HG03095 (cell line): ENCODE data around the gene GABARAPL2.
"Not testable (repeated sequence)": the region's sequence is repeated elsewhere in the genome, so short reads cannot be mapped to it uniquely, and the experiment has no call there.

Experiments used
- ATAC-seq: cut with Tn5 transposase; IDR thresholded peaks from one replicate; pipeline ENCODE4 v1.9.1; 2021; ENCODE audit warnings: moderate library complexity; ENCODE audit not compliant: unreplicated experiment

Gene GABARAPL2

DNA sequence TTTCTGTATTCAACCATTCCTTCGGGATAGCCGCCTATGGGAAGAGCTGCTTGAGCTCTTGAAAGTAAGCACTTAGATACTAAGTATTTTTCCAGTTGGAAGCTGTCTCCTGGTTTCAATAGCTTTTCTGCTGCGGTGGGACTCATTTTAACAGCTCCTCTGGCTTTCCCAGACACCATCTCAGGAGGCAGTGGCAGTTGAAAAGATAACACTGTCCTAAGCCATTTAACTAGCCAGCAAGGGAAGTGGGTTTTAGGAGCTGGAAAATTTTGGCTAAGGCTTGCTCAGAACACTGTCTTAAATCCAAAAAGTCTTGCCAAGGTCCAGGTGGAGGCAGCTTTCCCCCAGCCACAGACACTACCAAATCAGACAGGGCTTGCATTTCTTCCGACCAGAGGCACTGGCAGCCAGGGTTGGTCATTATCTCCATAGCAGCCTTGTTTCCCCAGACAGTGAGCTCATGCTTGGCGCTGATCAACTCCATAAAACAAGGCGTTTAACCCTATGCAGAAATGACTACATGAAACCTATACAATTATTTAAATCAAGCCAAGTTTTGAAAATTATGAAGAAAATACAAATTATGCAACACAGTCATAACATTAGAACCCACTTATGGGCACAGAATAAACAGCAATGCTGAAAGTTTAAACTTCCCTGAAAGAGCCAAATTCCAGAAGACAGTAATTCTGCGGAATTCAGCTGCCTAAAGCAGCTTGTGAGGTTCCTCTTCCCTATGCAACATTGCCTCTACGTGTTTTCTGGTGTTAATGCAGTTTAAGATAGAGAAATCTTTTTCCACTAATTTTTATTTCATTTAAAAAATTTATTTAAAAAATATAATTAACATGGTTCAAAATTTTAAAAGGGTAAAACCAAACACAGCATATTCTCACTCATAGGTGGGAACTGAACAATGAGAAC lies 25.0 kb downstream of the GABARAPL2 start:
- ATAC-seq: no peak

DNA sequence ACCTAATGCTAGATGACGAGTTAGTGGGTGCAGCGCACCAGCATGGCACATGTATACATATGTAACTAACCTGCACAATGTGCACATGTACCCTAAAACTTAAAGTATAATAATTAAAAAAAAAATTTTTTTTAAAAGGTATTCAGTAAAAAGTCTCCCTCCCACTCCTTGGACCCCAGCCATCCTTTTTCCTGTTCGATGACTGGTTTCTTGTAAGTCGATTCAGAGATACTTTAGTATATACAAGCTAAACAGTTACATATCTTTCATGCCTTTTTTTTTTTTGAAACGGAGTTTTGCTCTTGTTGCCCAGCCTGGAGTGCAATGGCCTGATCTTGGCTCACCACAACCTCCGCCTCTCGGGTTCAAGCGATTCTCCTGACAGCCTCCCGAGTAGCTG lies 25.7 kb downstream of the GABARAPL2 start:
- ATAC-seq: not testable (repeated sequence)

DNA sequence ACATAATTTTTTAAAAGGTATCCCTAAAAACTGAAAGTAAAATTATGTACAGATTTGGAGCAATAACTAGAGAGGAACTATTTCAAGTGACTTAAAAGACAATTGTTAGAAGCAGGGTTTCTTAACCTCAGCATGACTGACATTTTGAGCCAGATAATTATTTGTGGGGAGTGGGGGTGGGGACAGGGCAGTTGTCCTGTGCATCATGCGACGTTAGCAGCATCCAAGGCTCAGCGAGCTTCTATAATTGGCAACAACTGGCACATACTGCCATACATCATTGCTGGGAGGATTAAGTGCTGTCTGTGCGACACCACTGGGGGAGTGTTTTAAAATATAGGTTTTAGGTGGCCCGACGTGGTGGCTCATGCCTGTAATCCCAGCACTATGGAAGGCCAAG lies 27.1 kb downstream of the GABARAPL2 start:
- ATAC-seq: no peak

DNA sequence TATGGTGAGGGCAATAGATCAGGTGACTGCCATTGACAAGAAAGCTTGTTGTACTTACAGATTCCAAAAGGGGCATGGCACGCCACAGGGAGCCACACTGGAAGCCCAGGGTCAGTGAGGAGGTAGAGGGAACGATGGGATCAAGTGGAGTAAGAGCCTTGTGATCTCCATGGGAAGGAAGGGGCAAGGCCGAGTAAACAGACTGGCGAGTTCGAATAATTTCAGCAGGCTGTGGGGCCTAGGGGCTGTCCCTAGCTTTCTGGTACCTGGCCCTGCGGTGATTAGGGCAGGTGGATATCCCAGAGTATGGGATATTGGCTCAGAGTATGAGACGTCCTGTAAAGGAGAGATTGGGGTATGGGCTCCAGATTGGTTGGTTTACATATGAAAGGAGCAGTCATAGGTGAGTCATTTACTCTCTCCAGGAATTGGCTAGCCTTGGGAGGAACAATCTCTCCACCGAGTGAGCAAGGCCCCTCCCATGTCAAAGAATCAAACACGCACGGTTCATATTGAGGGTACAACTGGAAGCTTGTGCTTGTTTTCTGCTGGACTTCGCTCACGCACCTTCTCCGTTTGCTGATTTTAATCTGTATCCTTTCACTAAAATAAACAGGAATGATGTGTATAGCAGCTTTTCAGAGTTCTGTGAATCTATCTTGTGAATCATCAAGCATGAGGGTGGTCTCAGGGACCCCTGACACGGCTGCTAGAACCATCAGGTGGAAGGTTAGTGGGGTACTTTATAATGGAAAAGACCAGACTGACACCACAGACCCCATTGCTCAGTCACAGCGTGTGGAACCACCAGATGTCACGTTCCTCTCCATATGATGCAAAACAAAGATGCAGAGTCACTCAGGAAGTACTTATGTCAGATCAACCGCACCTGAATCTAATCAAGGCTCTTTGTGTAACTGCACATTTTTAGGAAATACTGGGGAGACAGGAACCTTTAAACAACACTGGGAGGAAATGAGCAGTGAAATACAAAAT lies 27.9 kb downstream of the GABARAPL2 start:
- ATAC-seq: no peak

DNA sequence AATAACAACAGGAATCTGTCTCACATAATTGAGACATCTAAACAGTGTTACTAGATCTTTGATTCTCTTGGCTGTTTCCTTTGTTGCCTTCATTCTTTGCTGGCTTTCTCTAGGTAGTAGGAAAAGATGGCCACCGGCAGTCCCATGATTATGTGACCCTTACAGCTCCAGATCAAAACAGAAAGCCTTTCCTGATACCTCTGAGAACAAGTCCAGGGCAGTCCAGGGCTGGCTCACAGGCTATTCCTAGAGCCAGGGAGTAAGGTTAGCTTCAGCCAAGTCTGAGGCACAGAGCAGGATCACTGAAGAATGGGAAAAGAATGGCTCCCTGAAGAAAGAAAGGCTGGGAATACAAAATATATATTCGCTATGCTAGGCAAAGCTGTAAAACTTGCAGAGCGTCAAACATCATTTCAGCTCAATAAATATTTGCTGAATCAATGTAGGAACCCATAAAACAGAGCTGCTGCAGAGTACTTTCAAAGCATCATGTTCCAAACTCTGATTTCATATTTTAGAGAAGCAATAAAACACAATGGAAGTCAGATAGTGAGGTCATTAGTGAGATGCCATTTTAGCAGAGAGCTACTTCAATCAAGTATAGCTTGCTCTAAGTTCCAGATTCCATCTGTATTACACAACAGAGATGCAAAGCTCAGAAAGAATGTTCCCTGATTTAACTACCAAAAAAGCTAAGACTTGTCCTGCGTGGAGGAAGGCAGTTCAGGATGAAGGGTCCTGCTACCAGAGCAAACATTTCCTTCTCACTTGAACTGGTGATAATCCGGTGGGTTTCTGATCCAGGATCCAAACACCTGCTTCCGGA lies 33.5 kb downstream of the GABARAPL2 start:
- no peak for ATAC-seq

DNA sequence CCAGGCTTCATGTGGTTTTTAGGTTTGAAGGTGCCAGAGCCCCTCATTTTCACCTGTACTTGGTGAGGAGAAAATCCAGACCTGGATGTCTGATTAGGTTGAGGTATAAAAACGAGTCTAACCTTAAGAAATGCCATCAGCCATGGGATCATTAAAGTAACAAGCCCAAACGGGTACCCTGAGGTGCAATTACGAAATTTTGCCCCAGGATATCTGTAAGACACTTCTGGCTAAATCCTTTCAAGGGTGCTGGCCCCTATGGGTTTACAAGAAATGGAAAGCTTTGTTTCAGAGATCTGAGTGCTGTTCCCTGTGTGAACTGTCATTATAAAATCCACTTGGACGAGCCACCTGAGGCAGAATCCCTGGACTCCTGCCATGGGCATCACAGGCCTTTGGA lies 37.1 kb downstream of the GABARAPL2 start:
- ATAC-seq: no peak

DNA sequence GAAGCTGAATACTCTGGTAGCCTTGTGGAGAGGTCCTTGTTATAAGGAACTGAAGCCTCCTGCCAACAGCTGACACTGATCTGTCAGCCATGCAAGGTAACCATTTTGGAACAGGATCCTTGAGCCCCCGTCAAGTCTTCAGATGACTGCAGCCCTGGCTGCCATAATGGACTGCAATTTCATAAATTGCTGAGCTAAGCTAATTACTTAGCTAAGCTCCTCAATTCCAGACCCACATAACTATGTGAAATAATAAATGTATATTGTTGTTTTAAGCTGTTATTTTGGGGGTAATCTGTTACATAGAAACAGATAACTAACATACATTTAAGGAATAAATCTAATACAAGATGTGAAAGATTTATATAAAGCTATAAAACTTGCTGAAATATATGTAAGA lies 40.3 kb downstream of the GABARAPL2 start:
- no peak for ATAC-seq

DNA sequence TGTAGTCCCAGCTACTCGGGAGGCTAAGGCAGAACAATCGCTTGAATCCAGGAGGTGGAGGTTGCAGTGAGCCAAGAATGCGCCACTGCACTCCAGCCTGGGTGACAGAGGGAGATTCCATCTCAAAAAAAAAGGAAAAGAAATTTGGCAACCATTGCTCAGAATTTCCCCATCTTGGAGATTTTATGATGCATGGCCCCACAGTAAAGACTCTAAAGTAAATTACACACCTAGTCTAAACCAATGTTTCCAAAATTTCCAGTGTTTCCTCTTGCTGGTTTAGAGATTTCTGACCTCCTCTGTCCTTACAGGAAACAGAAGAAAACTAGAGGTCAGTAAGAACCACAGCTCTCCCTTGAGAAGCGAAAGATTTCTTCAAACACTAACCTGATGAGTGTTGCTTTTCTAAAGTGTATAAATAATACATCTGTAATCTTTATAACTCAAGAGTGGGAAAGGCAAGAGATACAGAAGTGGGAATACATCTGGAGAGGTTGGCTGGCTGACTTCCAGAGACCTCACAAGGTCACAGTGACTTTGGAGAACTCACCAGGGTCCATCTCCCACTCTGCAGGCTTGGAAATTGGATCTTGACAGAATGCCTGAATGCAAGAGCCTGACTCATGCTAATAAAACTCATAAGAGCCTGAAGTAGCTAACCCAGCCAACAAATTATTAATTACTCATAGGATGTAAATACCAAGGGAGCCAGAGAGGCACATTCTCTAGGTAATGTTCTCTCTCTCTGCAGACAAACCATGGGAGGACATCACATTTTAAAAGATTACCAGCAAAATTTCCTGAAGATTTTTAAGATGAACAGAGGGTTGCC lies 48.1 kb downstream of the GABARAPL2 start:
- ATAC-seq: no peak

DNA sequence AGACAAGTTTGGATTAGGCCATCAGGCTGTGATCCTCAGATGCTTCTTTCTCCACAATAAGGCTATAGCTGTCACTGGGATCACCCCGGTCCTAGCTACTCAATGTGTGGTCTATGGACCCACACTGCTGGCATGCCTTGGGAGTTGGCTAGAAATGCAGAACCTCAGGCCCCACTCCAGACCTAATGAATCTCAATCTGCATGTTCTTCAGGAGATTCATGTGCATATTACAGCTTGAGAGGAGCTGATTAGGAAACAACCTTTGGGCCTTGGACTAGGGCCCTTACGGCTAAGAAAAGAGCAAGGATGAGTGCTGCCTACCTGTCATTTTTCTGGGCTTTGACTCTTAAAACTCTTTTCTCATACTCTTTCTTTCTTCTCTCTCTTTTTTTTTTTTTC lies 49.4 kb downstream of the GABARAPL2 start:
- no peak for ATAC-seq

DNA sequence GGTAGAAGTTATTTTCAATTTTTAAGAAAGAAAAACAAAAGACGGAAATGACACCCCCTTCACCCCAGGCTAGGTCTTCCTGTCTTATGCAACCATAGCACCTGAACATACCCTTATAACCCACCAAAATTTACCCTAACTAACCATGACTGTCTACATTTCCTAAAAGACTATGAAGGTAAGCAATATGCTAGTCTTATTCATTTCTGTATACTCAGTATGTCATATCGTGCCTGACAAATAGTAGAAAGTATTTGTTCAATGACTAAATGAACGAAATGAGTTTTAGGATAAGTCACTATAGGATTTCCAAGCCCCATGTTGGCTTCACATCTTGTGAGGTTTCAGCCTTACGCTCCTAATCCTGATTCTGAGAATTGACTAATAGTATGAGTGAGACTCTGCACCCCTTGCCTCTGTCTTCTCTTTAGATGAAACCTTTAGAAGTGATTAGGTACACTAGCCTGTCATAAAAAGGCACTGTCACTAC lies 50.4 kb downstream of the GABARAPL2 start:
- ATAC-seq: no peak

DNA sequence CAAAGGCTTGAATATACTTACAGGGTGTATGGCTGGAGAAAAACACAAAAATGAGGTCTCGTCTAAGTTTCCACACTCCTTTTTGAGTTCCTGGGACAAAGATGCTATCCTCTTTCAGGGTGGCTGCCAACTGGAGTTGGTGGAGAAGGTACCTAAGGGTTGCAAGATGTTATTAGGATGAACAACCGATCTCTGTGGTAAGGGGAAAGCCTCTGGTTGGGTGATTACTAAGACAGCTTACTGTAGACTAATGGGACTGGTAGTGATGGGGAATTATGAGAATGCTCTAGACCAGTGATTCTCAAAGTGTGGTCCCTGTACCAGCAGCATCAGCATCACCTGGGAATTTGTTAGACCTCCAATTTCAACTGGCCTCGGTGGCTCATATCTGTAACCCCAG lies 50.9 kb downstream of the GABARAPL2 start:
- no peak for ATAC-seq

DNA sequence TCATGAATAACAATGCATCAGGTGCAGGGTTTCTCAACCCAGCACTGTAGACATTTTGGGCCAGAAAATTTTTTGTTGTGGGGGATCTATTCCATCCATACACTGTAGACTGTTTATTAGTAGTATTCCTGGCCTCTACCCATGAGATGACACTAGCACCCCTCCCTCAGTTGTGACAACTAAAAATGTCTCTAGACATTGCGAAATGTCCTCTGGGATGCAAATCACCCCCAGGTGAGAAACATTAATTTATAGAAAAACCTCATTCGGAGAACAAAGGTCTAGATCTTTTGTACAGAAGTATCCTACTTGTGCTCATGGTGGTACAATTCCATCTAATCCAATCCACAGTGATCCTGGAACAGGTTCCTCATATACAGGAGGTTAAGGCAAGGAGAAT lies 52.6 kb downstream of the GABARAPL2 start:
- no peak for ATAC-seq

DNA sequence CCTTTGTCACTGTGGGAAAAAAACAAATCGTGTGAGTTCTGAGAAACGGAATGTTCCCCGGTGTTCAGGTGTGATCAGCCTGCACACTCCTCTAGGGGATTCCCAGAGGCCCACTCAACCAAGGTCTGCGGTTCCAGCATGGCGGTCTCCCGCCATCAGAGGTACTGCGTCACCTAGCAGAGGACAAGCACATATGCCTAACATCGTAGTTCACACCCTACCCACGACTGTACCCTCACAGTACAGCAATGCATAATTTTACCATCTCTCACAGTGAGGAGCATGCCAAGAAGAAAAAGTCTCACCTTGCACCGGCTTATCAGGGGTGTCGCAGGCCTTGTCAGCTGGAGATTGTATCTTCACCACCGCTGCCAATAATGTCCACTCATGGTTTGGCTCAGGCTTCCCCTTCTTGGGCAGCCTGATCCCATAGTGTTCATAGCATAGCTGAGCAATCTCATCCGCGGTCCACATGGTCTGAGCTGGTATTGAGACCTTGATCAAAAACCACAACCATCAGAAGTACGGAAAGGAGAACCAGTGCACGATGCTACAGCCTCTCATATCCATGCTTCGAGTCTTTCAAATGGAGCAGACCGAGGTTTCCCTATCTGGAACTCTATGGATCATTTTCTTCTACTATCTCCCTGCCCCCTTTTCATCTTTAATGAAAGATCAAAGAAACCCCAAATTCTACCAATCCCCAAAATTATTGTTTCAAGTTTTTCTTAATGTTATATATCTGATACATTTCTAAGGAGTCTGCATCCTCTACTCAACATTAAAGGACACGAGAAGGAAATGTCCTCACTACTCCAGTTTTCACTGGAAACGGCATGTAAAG lies 54.4 kb downstream of the GABARAPL2 start:
- ATAC-seq: no peak

DNA sequence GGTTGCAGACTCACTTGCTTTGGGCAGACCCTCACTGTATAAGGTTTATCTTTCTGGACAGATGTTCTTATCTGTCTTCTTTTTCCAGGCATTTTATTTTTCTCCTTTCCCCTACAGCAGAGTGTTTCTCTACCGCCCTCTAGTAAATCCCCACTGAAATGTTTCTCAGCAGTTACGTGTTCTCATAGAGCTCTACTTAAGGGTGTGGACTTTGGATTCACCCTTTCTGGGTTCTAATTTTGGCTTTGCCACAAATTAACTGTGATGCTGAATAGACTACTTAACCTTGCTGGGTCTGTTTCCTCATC lies 54.9 kb downstream of the GABARAPL2 start:
- ATAC-seq: no peak

DNA sequence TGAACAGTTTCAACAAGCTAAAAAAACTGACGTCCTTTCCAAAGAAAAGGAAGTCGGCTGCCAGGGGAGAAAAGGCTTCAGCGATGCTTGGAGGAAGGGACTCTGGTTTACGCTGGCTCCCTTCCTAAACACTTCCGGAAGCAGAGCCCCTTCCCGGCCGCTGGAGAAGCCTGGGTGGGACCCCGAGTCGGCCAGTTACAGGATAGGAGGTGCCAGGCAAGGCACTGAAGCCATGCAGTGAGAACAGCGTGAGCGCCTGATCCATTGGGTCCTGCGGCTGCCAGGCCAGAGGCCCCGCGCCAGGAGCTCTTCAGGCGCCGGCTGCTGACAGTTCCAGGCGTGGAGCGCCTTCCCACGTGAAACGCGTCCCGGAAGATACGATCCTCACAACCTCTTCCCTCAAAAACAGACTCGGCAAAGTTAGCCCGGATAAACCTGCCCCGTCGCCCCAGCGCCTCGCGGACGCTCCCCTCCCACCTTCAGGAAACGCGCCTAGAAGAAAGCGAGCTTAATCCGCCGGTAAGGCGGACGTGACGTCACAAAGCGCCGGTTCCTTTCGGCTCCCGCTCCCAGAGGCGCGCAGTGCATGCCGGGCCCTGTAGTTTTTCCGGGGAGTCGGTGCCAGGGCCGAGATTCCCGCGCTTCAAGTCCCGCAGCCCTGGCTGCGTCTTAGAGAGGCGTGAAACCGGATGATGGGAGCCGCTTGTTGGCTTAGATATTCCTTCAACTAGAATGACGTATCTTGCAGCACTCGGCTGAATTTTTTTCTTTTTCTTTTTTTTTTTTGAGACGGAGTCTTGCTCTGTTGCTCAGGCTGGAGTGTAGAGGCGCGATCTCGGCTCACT lies 56.8 kb downstream of the GABARAPL2 start, which contains the start of gene ADAT1:
Gene ADAT1 (minus strand): TSS at position 521 of the 845 bp plus-strand sequence. CDS start 2,482 bp downstream, outside the sequence.
- peak; percentile 86 for ATAC-seq

DNA sequence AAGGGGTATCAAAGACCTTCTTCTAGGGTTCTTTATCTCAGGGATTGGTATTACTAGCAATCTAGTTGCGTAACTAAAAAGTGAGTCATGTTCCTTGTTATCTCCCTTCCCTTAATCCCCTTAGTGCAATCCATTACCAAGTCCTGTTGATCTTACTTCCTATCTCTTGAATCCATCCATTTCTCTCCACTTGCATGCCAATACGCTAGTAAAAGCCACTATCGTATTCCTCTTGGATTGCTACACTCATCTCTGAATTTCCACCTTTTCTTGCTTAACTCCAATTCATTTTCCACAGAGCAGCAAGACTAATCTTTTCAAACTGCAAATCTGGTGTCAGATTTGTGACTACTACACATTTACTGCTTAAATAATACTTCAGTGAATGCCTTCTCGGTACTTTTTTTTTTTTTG lies 58.7 kb downstream of the GABARAPL2 start:
- ATAC-seq: no peak

DNA sequence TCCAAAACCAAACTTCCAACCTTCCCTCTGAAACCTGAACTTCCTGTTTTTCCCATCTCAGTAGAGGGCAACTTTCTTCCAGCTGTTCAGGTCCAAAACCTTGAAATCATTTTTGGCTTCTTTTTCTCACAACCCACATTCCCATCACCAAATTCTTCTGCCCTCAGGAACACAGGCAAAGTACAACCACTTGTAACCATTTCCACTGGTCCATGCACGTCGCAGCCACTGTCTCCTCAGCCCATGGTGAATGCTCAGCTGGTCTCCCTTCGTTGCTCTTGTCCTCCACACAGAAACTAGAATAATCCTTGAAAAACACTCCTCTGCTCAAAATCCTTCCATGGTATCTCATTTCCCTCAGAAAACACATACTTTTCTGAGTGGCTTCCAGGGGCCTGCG lies 60.6 kb downstream of the GABARAPL2 start:
- ATAC-seq: no peak
